B cell (primary cell): ENCODE results near the gene IL12A. TPM values are rescaled to one million over a fixed set of nuclear protein-coding genes. Genes with fewer than 3 reads are reported as not detected.

ENCODE experiments used
- ATAC-seq: fragments of 200-7000 bp; cut with Tn5 transposase; one replicate; pipeline ENCODE4 v1.10.0; 2021; ENCODE audit warnings: low read depth, mild to moderate bottlenecking, moderate number of reproducible peaks, moderate library complexity
- CTCF ChIA-PET: fragments of 350-600 bp; sonication (Branson Sonifier 250); formaldehyde crosslinking; loops from one replicate; lab custom pipeline; 2021; ENCODE audit warnings: antibody characterized with exemption, inconsistent platforms; lab: Charles Lee
- POLR2A ChIA-PET: fragments of 350-600 bp; sonication (Branson Sonifier 250); formaldehyde crosslinking; loops from one replicate; lab custom pipeline; 2021; ENCODE audit warnings: antibody characterized with exemption; lab: Charles Lee
- DNase-seq: peaks from one replicate; pipeline ENCODE4 v3.0.0; 2013
- H2AFZ ChIP-seq: 2 replicates; pipeline ENCODE4 v1.6.1; 2012; ENCODE audit warnings: mild to moderate bottlenecking, low read depth, low read length; ENCODE audit not compliant: insufficient read depth, poor library complexity, severe bottlenecking
- H3K27ac ChIP-seq, 2 donors: 1 replicate in 1 of 2; 2 replicates in 1 of 2; pipeline ENCODE4 v1.5.1; 2012 to 2013; ENCODE audit warnings: low read length in 2 of 2, mild to moderate bottlenecking in 2 of 2, moderate library complexity in 1 of 2
- H3K27me3 ChIP-seq, 4 experiments: fragments of 200-600 bp in 1 of 4; sonication (generic) in 1 of 4; replicated peaks in 1 of 4; 1 replicate in 2 of 4; 2 replicates in 2 of 4; pipeline versions ENCODE4 v1.6.1 to v1.7.0; 2013 to 2016; ENCODE audit warnings: low read length in 3 of 4, mild to moderate bottlenecking in 2 of 4, mixed read lengths in 1 of 4, moderate library complexity in 1 of 4; ENCODE audit not compliant: insufficient read depth in 4 of 4, control insufficient read depth in 3 of 4; ENCODE audit errors: control extremely low read depth in 1 of 4
- H3K36me3 ChIP-seq, 2 experiments: replicated peaks in 1 of 2; 1 replicate in 1 of 2; 2 replicates in 1 of 2; pipeline versions ENCODE4 v1.6.1 to v1.7.1; 2013; ENCODE audit warnings: low read length in 1 of 2; ENCODE audit not compliant: insufficient read depth in 2 of 2, control insufficient read depth in 1 of 2; ENCODE audit errors: control extremely low read depth in 1 of 2, extremely low read depth in 1 of 2
- H3K4me1 ChIP-seq, 2 donors: fragments of 200-600 bp in 1 of 2; sonication (generic) in 1 of 2; 1 replicate in 1 of 2; 2 replicates in 1 of 2; pipeline versions ENCODE4 v1.5.1 to v1.6.1; 2013 to 2017; ENCODE audit warnings: low read length in 2 of 2; ENCODE audit not compliant: control insufficient read depth in 2 of 2, insufficient read depth in 2 of 2
- H3K4me2 ChIP-seq: replicated peaks from 2 replicates; pipeline ENCODE3; 2012; ENCODE audit warnings: mild to moderate bottlenecking, low read depth, low read length; ENCODE audit not compliant: poor library complexity, severe bottlenecking
- H3K4me3 ChIP-seq, 5 experiments: fragments of 200-600 bp in 1 of 5; sonication (generic) in 1 of 5; 1 replicate in 3 of 5; 2 replicates in 2 of 5; pipeline versions ENCODE4 v1.5.1 to v1.7.0; 2011 to 2016; ENCODE audit warnings: low read length in 4 of 5, mild to moderate bottlenecking in 4 of 5, low read depth in 2 of 5, control low read depth in 1 of 5, moderate library complexity in 1 of 5; ENCODE audit not compliant: insufficient read depth in 1 of 5; ENCODE audit errors: control extremely low read depth in 1 of 5, extremely low read depth in 1 of 5
- H3K79me2 ChIP-seq: fragments of 200-600 bp; sonication (generic); one replicate; pipeline ENCODE4 v1.6.0; 2016; ENCODE audit warnings: low read length; ENCODE audit not compliant: control insufficient read depth, insufficient read depth
- H3K9ac ChIP-seq: fragments of 200-600 bp; sonication (generic); 2 replicates; pipeline ENCODE4 v1.6.1; 2017; ENCODE audit warnings: mild to moderate bottlenecking, low read length, moderate library complexity
- H3K9me3 ChIP-seq, 3 donors: one replicate each; pipeline versions ENCODE4 v1.6.1 to v1.7.1; 2013; ENCODE audit warnings: low read length in 2 of 3; ENCODE audit not compliant: control insufficient read depth in 2 of 3, insufficient read depth in 1 of 3; ENCODE audit errors: control extremely low read depth in 1 of 3
- H4K20me1 ChIP-seq: 2 replicates; pipeline ENCODE4 v1.6.0; 2012; ENCODE audit warnings: mild to moderate bottlenecking, low read length; ENCODE audit not compliant: insufficient read depth, control insufficient read depth, poor library complexity, severe bottlenecking
- H3K27ac Mint-ChIP-seq: one replicate; pipeline ENCODE4 v1.8.0; 2021; ENCODE audit warnings: mixed read lengths
- H3K27me3 Mint-ChIP-seq: one replicate; pipeline ENCODE4 v1.8.0; 2021; ENCODE audit warnings: mixed read lengths
- H3K4me1 Mint-ChIP-seq: one replicate; pipeline ENCODE4 v1.8.0; 2021; ENCODE audit warnings: mixed read lengths
- H3K4me3 Mint-ChIP-seq: one replicate; pipeline ENCODE4 v1.8.0; 2021; ENCODE audit warnings: mixed read lengths
- H3K9me3 Mint-ChIP-seq: one replicate; pipeline ENCODE4 v1.8.0; 2022; ENCODE audit warnings: mixed read lengths; ENCODE audit not compliant: insufficient read depth
- EZH2 ChIP-seq: IDR thresholded peaks from 2 replicates; pipeline ENCODE4 v1.6.1; 2012; ENCODE audit warnings: borderline replicate concordance, low read depth, mild to moderate bottlenecking, moderate library complexity, low read length; ENCODE audit not compliant: insufficient read depth, poor library complexity, severe bottlenecking
- WGBS: methylation state at CpG from one replicate; pipeline ENCODE4 v1.1.5; 2013; ENCODE audit warnings: missing lambda C conversion rate; ENCODE audit not compliant: insufficient coverage; 5-methylcytosine and 5-hydroxymethylcytosine counted together
- intact Hi-C: fragments of 100-400 bp; cut with micrococcal nuclease; formaldehyde crosslinking; loops from one replicate; pipeline ENCODE4 v1.10.0; 2022
- polyA plus RNA-seq: library from polyadenylated mRNA; depleted of rRNA; stranded (reverse); fragments of >200 nt; gene quantifications from 2 replicates; pipeline ENCODE4 v1.2.3, GENCODE V29; 2012
- total RNA-seq, 2 donors: library from RNA; stranded (reverse); fragments of 120-200 nt in 1 of 2; gene quantifications; 1 replicate in 1 of 2; 2 replicates in 1 of 2; pipeline versions ENCODE4 v1.2.3 to v1.2.4, GENCODE V29; 2013 to 2022
- TF ChIP-seq, protein P1 (sequence below): fragments of 200-600 bp; IDR thresholded peaks from one replicate; pipeline ENCODE4 v1.8.0; 2022; ENCODE audit warnings: antibody characterized with exemption, mild to moderate bottlenecking

IL12A gene
- total and polyA plus RNA-seq, 2 donors (not counting 1 experiment from before 2014, with no cell fraction given) = 6.1 to 9.9 TPM

DNA sequence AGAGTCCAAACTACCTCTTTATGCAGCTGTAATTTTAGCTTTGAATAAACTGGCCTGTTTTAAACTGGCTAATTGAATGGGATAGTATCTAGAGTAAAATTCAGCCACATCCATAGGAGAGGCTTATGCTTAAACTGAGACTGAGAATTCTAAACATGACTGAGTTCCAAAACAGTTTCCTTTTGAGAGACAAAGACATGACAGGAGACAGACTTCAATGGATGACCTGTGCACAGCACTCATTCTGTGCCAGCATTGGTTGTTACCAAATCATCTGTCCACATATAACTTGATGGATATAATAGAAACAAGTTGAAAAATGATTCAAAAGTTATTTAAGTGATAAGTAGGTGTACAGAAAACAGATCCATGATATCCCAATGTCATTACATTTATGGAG, 20.9 kb downstream of the IL12A start:
- no peaks in the 10 kb centered on the region for H3K27me3 Mint-ChIP-seq
- intact Hi-C loops = loop anchor here (5.0 kb wide), 1 partner anchor 747 kb away; no protein-coding TSS in a partner anchor
- Histone ChIP-seq H3K36me3 (no peaks in the 10 kb centered on the region), H3K4me2 (no peak overlapping the region), H3K27me3 (no peaks in the 10 kb centered on the region), H4K20me1 (no peaks in the 10 kb centered on the region), H3K9ac (no peak overlapping the region), H3K79me2 (no peaks in the 10 kb centered on the region), H3K4me1 (peaks cover 25 to 33% of the 10 kb centered on the region in 2 donors), H3K27ac (no peak overlapping the region), H2AFZ (peak overlapping the region; percentile 3), H3K4me3 (no peak overlapping the region), H3K9me3 (no peaks in the 10 kb centered on the region)
- POLR2A ChIA-PET = no interaction called here
- H3K4me3 Mint-ChIP-seq = peak overlapping the region; percentile 2
- DNase-seq (no peak), ATAC-seq (no peak)
- TF ChIP-seq EZH2 = no peak
- TF ChIP-seq, protein P1, sequence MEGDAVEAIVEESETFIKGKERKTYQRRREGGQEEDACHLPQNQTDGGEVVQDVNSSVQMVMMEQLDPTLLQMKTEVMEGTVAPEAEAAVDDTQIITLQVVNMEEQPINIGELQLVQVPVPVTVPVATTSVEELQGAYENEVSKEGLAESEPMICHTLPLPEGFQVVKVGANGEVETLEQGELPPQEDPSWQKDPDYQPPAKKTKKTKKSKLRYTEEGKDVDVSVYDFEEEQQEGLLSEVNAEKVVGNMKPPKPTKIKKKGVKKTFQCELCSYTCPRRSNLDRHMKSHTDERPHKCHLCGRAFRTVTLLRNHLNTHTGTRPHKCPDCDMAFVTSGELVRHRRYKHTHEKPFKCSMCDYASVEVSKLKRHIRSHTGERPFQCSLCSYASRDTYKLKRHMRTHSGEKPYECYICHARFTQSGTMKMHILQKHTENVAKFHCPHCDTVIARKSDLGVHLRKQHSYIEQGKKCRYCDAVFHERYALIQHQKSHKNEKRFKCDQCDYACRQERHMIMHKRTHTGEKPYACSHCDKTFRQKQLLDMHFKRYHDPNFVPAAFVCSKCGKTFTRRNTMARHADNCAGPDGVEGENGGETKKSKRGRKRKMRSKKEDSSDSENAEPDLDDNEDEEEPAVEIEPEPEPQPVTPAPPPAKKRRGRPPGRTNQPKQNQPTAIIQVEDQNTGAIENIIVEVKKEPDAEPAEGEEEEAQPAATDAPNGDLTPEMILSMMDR = no peak
- peak overlapping the region; percentile 54 for H3K27ac Mint-ChIP-seq
- H3K9me3 Mint-ChIP-seq = no peaks in the 10 kb centered on the region
- H3K4me1 Mint-ChIP-seq = peaks cover 37% of the 10 kb centered on the region
- CTCF ChIA-PET = interaction anchor here (0.8 to 12.2 kb wide), 3 partner anchors 18 to 404 kb away, joined by 3 to 341 read pairs (median 4); no protein-coding TSS in a partner anchor

DNA sequence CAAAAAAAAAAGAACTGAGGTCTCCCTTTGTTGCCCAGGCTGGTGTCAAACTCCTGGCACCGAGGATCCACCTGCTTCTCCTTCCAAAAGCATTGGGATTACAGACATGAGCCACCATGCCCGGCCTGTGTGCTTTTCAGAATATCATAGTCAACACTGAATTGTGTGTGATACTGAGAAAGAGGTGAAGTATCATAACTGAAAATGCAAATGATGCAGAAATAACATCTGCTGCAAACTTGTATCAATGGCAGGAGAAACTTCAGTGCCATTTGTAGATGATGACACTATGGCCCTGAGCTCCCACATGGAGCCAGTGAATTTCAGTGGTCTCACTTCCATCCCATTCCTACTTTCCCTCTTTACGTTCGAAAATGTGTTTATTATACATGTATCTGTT, 21.9 kb downstream of the IL12A start:
- ATAC-seq = no peak
- H3K4me3 Mint-ChIP-seq = no peak overlapping the region

More for the DNA sequence above, 21.9 kb downstream of the IL12A start:
- Histone ChIP-seq H2AFZ (peak overlapping the region; percentile 73), H3K27ac (no peak overlapping the region), H3K27me3 (no peaks in the 10 kb centered on the region), H3K9me3 (no peaks in the 10 kb centered on the region), H3K4me1 (peaks cover 25 to 33% of the 10 kb centered on the region in 2 donors), H3K9ac (no peak overlapping the region), H4K20me1 (no peaks in the 10 kb centered on the region), H3K79me2 (no peaks in the 10 kb centered on the region), H3K4me2 (peak overlapping the region; percentile 69), H3K36me3 (no peaks in the 10 kb centered on the region), H3K4me3 (no peak overlapping the region)
- Mint-ChIP-seq H3K9me3 (no peaks in the 10 kb centered on the region), H3K4me1 (peaks cover 37% of the 10 kb centered on the region), H3K27ac (peak overlapping the region; percentile 41), H3K27me3 (no peaks in the 10 kb centered on the region)
- TF ChIP-seq EZH2 = no peak
- POLR2A ChIA-PET = no interaction called here
- intact Hi-C loops = loop anchor here (5.0 kb wide), 1 partner anchor 387 kb away; the partner anchor contains the start of genes IFT80 and SMC4
- CTCF ChIA-PET = interaction anchor here (0.6 to 12.2 kb wide), 4 partner anchors 19 to 404 kb away, joined by 3 to 341 read pairs (median 22); partner anchors contain the start of gene IL12A
- WGBS = 100% methylated on average over 1 of the region's 4 CpGs
- DNase-seq = no peak
